Activated B cell treated with CpG ODN at 0.5 μM for 24 hours (primary cell): ENCODE results near the gene PRDX4. TPM values are rescaled to one million over a fixed set of nuclear protein-coding genes. Genes with fewer than 3 reads are reported as not detected.
"Not testable (repeated sequence)": the region's sequence is repeated elsewhere in the genome, so short reads cannot be mapped to it uniquely, and the experiment has no call there.

Experiments
- ATAC-seq: fragments of 200-7000 bp; cut with Tn5 transposase; one replicate; pipeline ENCODE4 v1.10.0; 2021; ENCODE audit warnings: low read depth, mild to moderate bottlenecking, moderate library complexity
- CTCF ChIA-PET: fragments of 350-600 bp; sonication (Branson Sonifier 250); formaldehyde crosslinking; loops from one replicate; lab custom pipeline; 2021; ENCODE audit warnings: antibody characterized with exemption; lab: Charles Lee
- POLR2A ChIA-PET: fragments of 350-600 bp; sonication (Branson Sonifier 250); formaldehyde crosslinking; loops from one replicate; lab custom pipeline; 2021; ENCODE audit warnings: antibody characterized with exemption; lab: Charles Lee
- DNase-seq: peaks from one replicate; pipeline ENCODE4 v3.0.0; 2022
- H3K27ac Mint-ChIP-seq: one replicate; pipeline ENCODE4 v1.8.0; 2020; ENCODE audit warnings: mixed read lengths
- H3K27me3 Mint-ChIP-seq: one replicate; pipeline ENCODE4 v1.8.0; 2021; ENCODE audit warnings: mixed read lengths
- H3K36me3 Mint-ChIP-seq: one replicate; pipeline ENCODE4 v1.8.0; 2021; ENCODE audit warnings: low read depth, mixed read lengths
- H3K4me1 Mint-ChIP-seq: one replicate; pipeline ENCODE4 v1.8.0; 2021; ENCODE audit warnings: mixed read lengths
- H3K4me3 Mint-ChIP-seq: one replicate; pipeline ENCODE4 v1.8.0; 2020; ENCODE audit warnings: mild to moderate bottlenecking, mixed read lengths
- H3K9me3 Mint-ChIP-seq: one replicate; pipeline ENCODE4 v1.8.0; 2020; ENCODE audit warnings: mixed read lengths
- intact Hi-C: fragments of 100-400 bp; cut with micrococcal nuclease; formaldehyde crosslinking; loops from one replicate; pipeline ENCODE4 v1.15.1; 2024
- total RNA-seq: library from RNA; stranded (reverse); gene quantifications from 2 replicates; pipeline ENCODE4 v1.2.3, GENCODE V29; 2022
- TF ChIP-seq, protein P1 (sequence below): fragments of 200-600 bp; IDR thresholded peaks from one replicate; pipeline ENCODE4 v1.8.0; 2022; ENCODE audit warnings: antibody characterized with exemption, mild to moderate bottlenecking

The PRDX4 gene
- total RNA-seq, 1 donor from 2014 or later, result 29.2 TPM

DNA sequence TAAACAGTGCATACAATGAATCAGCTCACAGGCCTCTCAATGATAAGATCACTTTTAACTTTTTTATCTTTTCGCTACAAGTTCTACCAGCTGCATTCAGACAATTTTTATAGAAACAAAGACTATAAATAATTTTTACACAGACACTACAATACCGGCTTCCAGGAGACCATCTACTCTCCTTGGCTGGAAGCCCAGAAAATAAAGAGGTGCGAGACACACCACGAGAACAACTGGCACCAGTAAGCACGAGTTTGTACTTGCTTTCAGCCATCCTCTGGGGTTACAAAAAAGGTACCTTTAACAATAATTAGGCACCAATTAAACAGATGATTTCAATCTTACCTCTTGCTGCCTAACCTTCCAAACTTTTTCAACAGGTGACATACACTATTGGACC lies 11.2 kb upstream of the PRDX4 start:
- ATAC-seq, result no peak
- H3K4me1 Mint-ChIP-seq, result peaks cover 15% of the 10 kb centered on the region
- intact Hi-C loops, result no loop called here
- no peaks in the 10 kb centered on the region for H3K9me3 Mint-ChIP-seq
- no peak overlapping the region for H3K27ac Mint-ChIP-seq
- ChIA-PET CTCF (no interaction called here), POLR2A (no interaction called here)
- no peak for DNase-seq
- no peak overlapping the region for H3K4me3 Mint-ChIP-seq
- no peaks in the 10 kb centered on the region for H3K36me3 Mint-ChIP-seq
- H3K27me3 Mint-ChIP-seq, result no peaks in the 10 kb centered on the region
- TF ChIP-seq, protein P1, sequence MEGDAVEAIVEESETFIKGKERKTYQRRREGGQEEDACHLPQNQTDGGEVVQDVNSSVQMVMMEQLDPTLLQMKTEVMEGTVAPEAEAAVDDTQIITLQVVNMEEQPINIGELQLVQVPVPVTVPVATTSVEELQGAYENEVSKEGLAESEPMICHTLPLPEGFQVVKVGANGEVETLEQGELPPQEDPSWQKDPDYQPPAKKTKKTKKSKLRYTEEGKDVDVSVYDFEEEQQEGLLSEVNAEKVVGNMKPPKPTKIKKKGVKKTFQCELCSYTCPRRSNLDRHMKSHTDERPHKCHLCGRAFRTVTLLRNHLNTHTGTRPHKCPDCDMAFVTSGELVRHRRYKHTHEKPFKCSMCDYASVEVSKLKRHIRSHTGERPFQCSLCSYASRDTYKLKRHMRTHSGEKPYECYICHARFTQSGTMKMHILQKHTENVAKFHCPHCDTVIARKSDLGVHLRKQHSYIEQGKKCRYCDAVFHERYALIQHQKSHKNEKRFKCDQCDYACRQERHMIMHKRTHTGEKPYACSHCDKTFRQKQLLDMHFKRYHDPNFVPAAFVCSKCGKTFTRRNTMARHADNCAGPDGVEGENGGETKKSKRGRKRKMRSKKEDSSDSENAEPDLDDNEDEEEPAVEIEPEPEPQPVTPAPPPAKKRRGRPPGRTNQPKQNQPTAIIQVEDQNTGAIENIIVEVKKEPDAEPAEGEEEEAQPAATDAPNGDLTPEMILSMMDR, result no peak

DNA sequence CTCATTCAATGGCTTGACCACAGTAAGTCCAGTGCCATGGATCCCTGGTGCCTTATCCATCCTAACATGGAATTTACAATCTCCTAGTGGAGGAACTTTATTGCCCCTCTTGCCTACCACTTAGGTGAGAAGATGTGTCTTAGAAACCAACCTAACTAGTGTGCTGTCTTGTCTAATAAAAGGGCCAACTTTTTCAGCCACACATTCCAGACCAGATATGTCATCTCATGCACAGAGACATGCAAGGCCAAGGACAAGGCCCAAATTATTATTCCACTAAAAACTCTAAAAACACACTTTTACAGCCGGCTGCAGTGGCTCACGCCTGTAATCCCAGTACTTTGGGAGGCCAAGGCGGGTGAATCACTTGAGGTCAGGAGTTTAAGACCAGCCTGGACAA lies 10.6 kb upstream of the PRDX4 start:
- CTCF ChIA-PET, result no interaction called here
- no peak for ATAC-seq

DNA sequence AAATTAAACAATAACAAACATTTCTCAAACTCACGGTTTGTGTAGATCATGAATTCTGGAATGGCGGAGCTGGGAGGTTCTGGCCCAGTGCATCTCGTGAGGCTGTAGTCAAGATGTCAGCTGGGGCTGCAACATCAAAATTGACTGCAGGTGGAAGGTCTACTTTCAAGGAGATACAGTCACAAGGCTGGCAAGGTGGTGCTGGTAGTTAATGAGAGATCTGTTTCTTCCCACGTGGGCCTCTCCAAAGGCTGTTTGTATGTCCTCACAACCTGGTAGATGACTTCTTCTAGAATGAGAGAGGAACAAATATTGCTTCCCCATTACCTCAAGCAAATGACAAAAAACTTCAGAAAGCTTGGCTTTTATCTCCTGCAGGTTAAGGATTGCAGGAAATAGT lies 8.0 kb upstream of the PRDX4 start:
- no peak for ATAC-seq
- Mint-ChIP-seq H3K27me3 (no peaks in the 10 kb centered on the region), H3K4me1 (peaks cover 36% of the 10 kb centered on the region), H3K9me3 (no peaks in the 10 kb centered on the region), H3K4me3 (no peak overlapping the region), H3K36me3 (no peaks in the 10 kb centered on the region), H3K27ac (peak overlapping the region; percentile 81)
- POLR2A ChIA-PET, result no interaction called here
- intact Hi-C loops, result no loop called here
- CTCF ChIA-PET, result no interaction called here
- DNase-seq, result no peak
- TF ChIP-seq, protein P1, result no peak

More for the DNA sequence above, 10.6 kb upstream of the PRDX4 start:
- no peak overlapping the region for H3K4me3 Mint-ChIP-seq
- no peaks in the 10 kb centered on the region for H3K27me3 Mint-ChIP-seq
- H3K27ac Mint-ChIP-seq, result no peak overlapping the region
- POLR2A ChIA-PET, result no interaction called here
- TF ChIP-seq, protein P1, result no peak
- no peaks in the 10 kb centered on the region for H3K9me3 Mint-ChIP-seq
- H3K4me1 Mint-ChIP-seq, result peaks cover 21% of the 10 kb centered on the region
- intact Hi-C loops, result no loop called here
- no peak for DNase-seq
- no peaks in the 10 kb centered on the region for H3K36me3 Mint-ChIP-seq

DNA sequence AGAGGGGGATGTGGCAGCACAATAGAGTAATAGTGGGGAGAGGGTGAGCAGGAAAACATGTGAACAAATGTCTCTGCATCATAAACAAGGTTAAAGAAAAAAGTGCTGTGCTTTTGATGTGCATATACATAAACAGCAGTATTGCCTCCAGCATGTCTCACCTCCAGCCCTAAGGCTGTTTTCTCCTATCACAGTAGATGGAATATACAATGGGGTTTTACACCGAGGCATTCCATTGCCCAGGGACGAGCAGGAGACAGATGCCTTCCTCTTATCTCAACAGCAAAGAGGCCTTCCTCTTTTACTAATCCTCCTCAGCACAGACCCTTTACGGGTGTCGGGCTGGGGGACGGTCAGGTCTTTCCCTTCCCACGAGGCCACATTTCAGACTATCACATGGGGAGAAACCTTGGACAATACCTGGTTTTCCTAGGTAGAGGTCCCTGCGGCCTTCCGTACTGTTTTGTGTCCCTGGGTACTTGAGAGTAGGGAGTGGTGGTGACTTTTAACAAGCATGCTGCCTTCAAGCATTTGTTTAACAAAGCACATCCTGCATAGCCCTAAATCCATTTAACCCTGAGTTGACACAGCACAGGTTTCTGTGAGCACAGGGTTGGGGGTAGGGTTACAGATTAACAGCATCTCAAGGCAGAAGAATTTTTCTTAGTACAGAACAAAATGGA lies 7.1 kb upstream of the PRDX4 start:
- DNase-seq, H3K36me3 Mint-ChIP-seq, H3K27me3 Mint-ChIP-seq, H3K9me3 Mint-ChIP-seq, CTCF ChIA-PET, ATAC-seq: not testable (repeated sequence)
- intact Hi-C loops, result loop anchor here (5.0 to 10.0 kb wide), 6 partner anchors 365 to 1598 kb away; partner anchors contain the start of genes KLHL15, PDK3, POLA1 and ZFX
- POLR2A ChIA-PET, result interaction anchor here (1.0 kb wide), 1 partner anchor 394 kb away, joined by 3 read pairs; no protein-coding TSS in a partner anchor
- H3K4me3 Mint-ChIP-seq, result peak overlapping the region; percentile 35
- H3K4me1 Mint-ChIP-seq, result peaks cover 36% of the 10 kb centered on the region
- H3K27ac Mint-ChIP-seq, result peak overlapping the region; percentile 81

DNA sequence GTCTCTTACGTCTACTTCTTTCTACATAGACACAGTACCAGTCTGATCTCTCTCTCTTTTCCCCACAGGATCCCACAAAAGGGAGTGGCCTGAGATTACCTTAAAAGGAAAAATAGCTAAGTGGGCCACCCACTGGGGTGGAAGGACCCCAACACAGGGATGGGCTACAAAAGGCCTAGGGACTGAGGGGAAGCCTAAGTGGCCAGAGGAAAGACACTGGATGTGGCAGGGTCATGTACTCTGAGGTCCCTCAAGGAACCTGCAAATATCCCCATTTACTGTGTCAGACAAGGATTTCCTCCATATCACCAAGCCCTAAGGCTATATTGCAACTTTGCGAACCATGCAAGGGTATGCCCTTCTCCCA lies 6.5 kb upstream of the PRDX4 start:
- no peaks in the 10 kb centered on the region for H3K9me3 Mint-ChIP-seq
- peak overlapping the region; percentile 81 for H3K27ac Mint-ChIP-seq
- no peaks in the 10 kb centered on the region for H3K27me3 Mint-ChIP-seq
- no peaks in the 10 kb centered on the region for H3K36me3 Mint-ChIP-seq
- H3K4me3 Mint-ChIP-seq, result no peak overlapping the region
- H3K4me1 Mint-ChIP-seq, result peaks cover 36% of the 10 kb centered on the region
- ChIA-PET POLR2A (interaction anchor here (1.0 kb wide), 1 partner anchor 393 kb away, joined by 3 read pairs; no protein-coding TSS in a partner anchor), CTCF (no interaction called here)
- DNase-seq, result no peak
- ATAC-seq, result no peak
- intact Hi-C loops, result loop anchor here (5.0 to 10.0 kb wide), 6 partner anchors 364 to 1598 kb away; partner anchors contain the start of genes KLHL15, PDK3, POLA1 and ZFX
- TF ChIP-seq, protein P1, result no peak
